Eye (tissue), 1 donor: ENCODE measurements around the gene BLOC1S1.
A peak's percentile ranks its signal among the peaks of the same experiment; 100 is the strongest.

Source experiments
- DNase-seq: peaks from one replicate; pipeline ENCODE4 v3.0.0-alpha.2; 2015

Gene BLOC1S1

GRCh38 chr12:55695349-55695748 lies 20.5 kb upstream of the BLOC1S1 start:
- no peak for DNase-seq

GRCh38 chr12:55696141-55696540 lies 19.7 kb upstream of the BLOC1S1 start:
- DNase-seq: no peak

GRCh38 chr12:55696796-55697462 lies 18.9 kb upstream of the BLOC1S1 start:
- no peak for DNase-seq

GRCh38 chr12:55697686-55698085 lies 18.2 kb upstream of the BLOC1S1 start:
- no peak for DNase-seq

- DNase-seq: no peak
Observed at GRCh38 chr12:55698241-55698955, 17.4 kb upstream of the BLOC1S1 start.

GRCh38 chr12:55698965-55699364 lies 16.9 kb upstream of the BLOC1S1 start:
- DNase-seq: no peak

GRCh38 chr12:55699471-55700055 lies 16.3 kb upstream of the BLOC1S1 start:
- no peak for DNase-seq

- DNase-seq: no peak
Observed at GRCh38 chr12:55700255-55701018, 15.4 kb upstream of the BLOC1S1 start.

GRCh38 chr12:55702861-55703260 lies 13.0 kb upstream of the BLOC1S1 start:
- no peak for DNase-seq

- no peak for DNase-seq
Observed at GRCh38 chr12:55703288-55703687, 12.6 kb upstream of the BLOC1S1 start.

GRCh38 chr12:55703901-55704761 lies 11.7 kb upstream of the BLOC1S1 start:
- DNase-seq: peak; percentile 48

GRCh38 chr12:55704824-55705718 lies 10.8 kb upstream of the BLOC1S1 start:
- DNase-seq: no peak

- DNase-seq: no peak
Observed at GRCh38 chr12:55705782-55706402, 10.0 kb upstream of the BLOC1S1 start.

- DNase-seq: no peak
Observed at GRCh38 chr12:55706568-55707218, 9.2 kb upstream of the BLOC1S1 start.

- peak; percentile 72 for DNase-seq
Observed at GRCh38 chr12:55707219-55707671, 8.6 kb upstream of the BLOC1S1 start.

GRCh38 chr12:55707841-55708694 lies 7.8 kb upstream of the BLOC1S1 start, which contains the start of gene ITGA7:
Gene ITGA7, minus strand, starts transcription at chr12:55707904. Its CDS starts 222 bp downstream, at chr12:55707682.
- DNase-seq: peak; percentile 92

GRCh38 chr12:55708695-55709233 lies 7.1 kb upstream of the BLOC1S1 start:
- no peak for DNase-seq

- no peak for DNase-seq
Observed at GRCh38 chr12:55711786-55712553, 3.9 kb upstream of the BLOC1S1 start.
